Globus pallidus (tissue), 1 donor: Measurements from ENCODE around the gene OCSTAMP.

Experiments used
- DNase-seq: peaks from one replicate; pipeline ENCODE4 v3.0.0-alpha.2; 2015; ENCODE audit warnings: low spot score

OCSTAMP gene

DNA sequence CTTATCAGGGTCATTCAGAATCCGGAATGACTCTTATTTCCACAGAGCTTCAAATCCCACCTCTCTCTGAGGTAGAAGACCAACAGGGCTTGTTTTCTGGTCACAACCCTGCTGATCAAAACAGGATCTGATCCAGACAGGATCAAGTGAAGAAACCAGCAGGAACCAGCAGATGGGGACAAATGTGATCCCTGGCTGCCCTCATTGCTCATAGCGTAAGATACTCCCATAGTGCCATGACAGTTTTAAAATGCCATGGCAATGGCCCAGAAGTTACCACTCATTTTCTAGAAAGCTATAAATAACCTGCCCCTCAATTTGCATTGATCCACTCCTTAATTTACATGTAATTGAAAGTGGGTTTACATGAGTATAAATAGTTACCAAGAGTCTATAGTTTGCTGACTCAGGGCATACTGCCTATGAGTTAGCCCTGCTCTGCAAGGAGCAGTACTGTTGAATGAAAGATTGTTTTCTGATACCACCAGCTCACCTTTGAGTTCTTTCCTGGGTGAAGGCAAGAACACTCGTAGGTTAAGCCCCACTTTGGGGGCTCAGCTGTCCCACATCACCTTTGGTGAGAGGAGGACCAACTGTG lies 30.9 kb downstream of the OCSTAMP start:
- no peak for DNase-seq

DNA sequence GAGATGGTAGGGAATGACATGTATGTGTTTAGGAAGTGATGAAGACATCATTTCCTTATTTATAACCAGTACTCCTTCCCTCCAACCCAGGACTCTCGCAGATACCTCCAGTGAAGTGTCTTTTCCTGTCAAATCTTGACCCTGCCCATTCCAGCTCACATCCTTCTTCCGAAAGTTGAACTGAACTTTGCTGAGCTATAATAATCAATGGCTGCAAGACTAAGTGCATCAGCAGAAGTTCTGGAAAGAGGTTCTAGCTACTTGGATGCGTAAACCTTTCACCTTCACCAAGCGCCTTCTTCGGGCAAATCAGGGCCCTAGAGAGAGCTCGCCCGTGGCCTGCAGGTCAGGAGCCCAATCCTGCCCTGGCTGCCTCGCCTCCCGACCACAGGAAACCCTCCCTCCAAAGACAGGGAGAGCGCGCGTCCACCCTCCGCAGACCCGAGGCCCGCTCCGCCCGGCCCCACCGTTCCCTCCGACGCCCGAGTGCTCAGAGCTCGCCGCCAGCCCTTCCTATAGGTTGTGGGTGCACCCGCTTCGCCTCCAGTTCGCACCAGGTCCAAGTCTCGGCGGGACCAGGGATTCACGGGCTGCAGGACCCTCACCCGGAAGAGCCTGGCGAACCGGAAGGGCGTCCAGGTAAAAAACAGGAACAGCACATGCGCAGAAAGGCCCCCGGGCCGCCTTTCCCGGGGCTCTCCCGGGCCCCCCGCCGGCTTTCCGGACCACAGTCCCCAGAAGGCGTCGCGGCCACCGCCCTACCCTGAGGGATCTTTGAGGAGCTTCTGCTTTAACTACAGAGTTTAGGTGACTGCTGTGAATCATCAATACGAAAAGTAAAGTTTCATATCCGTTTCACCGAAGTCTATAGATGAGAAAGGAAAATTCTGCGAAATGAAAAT lies 37.3 kb downstream of the OCSTAMP start, which contains the start of gene ZNF334:
Gene ZNF334, minus strand, starts transcription at position 617 of the 902 bp plus-strand sequence. CDS start 1,457 bp downstream, outside the sequence.
- DNase-seq, result peak; percentile 53

DNA sequence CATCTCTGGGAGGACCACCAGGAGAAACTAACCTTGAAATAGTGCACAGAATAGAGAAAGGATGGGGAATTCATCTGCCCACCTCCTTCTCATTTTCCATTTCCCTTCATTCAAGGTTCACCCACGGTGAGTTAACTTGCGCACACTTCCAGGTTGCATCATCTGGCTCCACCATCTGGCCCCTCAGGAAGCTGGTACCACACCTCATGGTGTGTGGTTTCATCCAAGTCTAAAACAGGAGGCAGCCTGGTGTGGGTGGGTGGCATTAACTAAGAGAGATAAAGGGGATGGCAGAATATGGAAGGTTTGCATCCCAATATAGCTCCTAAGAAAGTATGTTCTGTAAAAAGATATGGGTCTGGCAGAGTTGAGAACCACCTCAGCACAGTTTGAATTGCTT lies 40.9 kb downstream of the OCSTAMP start:
- DNase-seq, result no peak

DNA sequence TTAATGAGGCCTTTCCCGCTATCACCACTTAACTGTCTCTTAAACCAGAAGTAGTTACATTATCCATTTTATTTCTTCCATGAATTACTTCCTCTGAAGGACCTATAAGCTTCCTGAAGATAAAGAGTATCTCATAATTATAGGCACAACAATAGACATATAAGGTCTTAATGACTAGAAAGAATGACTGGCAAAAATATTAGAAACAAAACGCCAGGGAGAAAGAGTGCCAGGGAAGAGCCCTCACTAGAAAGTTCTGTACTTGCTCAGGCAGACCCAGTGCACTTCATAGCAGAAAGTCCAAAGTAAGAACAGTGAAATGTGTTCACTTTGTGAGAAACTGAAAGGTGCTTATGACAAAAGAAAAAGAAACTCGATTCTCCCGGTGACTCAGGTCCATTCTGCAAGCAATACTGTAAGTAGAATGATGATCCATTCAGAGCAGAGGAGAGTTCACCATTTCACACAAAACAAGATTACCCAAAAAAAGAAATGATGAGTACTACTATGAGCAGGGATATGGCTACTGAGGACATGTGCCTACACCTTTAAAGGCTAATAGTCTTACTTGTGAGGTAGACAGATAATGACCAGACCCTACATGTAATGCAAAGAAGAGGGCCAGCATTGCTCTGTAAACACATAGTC lies 42.6 kb downstream of the OCSTAMP start:
- no peak for DNase-seq

DNA sequence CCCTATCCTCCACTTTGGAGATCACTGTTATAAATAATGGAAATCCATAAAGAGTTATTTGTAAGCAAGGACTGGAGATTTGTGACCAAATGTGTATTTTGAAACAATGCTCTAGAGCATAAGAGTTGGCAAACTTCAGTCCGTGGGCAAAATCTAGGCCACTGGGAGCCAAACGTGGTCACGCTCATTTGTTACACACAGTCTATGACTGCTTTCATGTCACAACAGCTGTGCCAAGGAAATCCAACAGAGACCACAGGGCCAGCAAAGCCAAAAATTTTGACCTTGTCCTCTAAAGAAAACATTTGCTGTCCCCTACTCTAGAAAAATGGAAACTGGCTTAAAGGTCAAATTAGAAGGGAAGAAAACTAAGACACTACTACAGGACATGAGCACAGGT lies 44.9 kb downstream of the OCSTAMP start:
- no peak for DNase-seq

DNA sequence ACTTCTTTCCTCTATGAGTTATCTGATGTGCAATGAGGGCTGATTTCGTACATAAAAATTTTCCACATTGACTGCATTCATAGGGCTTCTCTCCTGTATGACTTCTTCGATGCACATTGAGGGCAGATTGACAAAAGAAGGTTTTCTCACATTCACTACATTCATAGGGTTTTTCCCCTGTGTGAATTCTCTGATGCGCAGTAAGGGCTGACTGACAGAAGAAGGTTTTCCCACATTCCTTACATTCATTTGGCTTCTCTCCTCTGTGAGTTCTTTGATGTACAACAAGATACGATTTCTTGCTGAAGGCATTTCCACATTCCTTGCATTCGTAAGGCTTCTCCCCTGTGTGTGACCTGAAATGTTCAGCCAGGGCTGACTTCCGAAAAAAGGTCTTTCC lies 48.5 kb downstream of the OCSTAMP start:
- DNase-seq, result no peak

DNA sequence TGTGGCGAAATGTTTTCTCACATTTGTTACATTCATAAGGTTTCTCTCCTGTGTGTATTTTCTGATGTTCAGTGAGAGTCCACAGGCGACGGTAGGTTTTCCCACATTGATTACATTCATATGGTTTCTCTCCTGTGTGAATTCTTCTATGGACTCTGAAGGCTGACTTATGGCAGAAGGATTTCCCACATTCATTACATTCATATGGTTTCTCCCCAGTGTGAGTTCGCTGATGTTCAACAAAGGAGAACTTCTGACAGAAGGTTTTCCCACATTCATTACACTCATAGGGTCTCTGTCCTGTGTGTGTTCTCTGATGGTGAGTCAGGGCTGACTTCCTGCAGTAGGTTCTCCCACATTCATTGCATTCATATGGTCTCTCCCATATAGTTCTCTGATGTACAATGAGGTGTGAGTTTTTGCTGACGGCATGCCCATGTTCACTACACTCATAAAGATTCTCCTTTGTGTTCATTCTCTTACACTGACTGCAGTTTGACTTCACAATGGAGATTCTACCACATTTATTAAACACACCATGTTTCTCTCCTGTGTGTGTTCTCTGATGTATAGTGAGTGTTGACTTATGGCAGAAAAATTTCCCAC lies 49.0 kb downstream of the OCSTAMP start:
- no peak for DNase-seq

DNA sequence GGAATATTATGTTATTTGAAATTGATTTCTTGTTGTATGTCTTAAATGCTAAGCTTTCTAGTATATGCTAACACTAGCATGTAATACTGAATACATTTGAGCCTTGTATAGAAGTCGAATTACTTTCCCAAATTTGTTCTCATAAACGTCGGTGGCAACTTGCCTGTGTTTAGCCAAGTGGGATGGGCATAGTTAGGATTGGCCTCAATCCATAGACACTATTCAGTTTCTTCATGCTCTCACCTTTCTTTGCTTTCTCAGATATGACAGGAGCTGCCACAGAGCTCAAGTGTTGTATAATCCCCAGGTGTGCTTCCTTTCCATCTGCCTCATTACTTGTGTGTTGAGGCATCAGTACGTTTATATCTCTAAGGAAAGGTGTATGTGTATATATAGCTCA lies 56.4 kb downstream of the OCSTAMP start:
- no peak for DNase-seq

DNA sequence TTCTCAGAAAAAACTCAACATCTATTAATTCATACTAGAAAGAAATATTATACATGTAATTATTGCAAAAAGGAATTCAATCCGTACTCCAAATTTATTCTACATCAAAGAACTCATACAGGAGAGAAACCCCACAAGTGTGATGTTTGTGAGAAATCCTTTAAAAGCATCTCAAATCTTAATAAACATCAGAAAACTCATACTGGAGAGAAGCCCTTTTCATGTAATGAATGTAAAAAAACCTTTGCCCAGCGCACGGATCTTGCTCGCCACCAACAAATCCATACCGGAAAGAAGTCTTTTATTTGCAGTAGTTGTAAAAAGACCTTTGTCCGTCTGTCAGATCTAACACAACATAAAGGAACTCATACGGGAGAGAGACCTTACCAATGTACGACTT lies 59.1 kb downstream of the OCSTAMP start:
- no peak for DNase-seq
